Stomach (tissue), 9 donors: ENCODE results near the gene ARHGAP25. TPM values are rescaled to one million over a fixed set of nuclear protein-coding genes. Genes with fewer than 3 reads are reported as not detected.

ENCODE experiments used
- DNase-seq, 2 donors: peaks; one replicate each; pipeline versions ENCODE4 v3.0.0 to v3.0.0-alpha.2; 2013 to 2019
- H3K27ac ChIP-seq, 5 donors: fragments of 200-600 bp in 4 of 5; sonication (generic) in 4 of 5; one replicate each; pipeline ENCODE4 v1.5.1; 2013 to 2019; ENCODE audit warnings: mild to moderate bottlenecking in 1 of 5, moderate library complexity in 1 of 5
- H3K27me3 ChIP-seq, 3 donors: fragments of 200-600 bp; sonication (generic); one replicate each; pipeline ENCODE4 v1.5.1; 2017 to 2019; ENCODE audit warnings: mixed run types in 1 of 3
- H3K36me3 ChIP-seq, 4 donors: fragments of 200-600 bp; sonication (generic); 1 replicate in 3 of 4; 2 replicates in 1 of 4; pipeline ENCODE4 v1.5.1; 2016 to 2019
- H3K4me1 ChIP-seq, 4 donors: fragments of 200-600 bp; sonication (generic); one replicate each; pipeline ENCODE4 v1.5.1; 2016 to 2019
- H3K4me3 ChIP-seq, 4 donors: fragments of 200-600 bp; sonication (generic) in 3 of 4; one replicate each; pipeline ENCODE4 v1.5.1; 2016 to 2019; ENCODE audit warnings: mild to moderate bottlenecking in 1 of 4
- H3K9me3 ChIP-seq, 4 donors: fragments of 200-600 bp; sonication (generic); one replicate each; pipeline ENCODE4 v1.5.1; 2016 to 2019
- EP300 ChIP-seq: sonication (generic); formaldehyde crosslinking; IDR thresholded peaks from one replicate; pipeline ENCODE4 v1.6.1; 2017; ENCODE audit warnings: antibody characterized with exemption
- POLR2A ChIP-seq, 4 donors: fragments of 450-650 bp; IDR thresholded peaks; one replicate each; pipeline ENCODE4 v1.6.1; 2016; ENCODE audit warnings: antibody characterized with exemption in 4 of 4, control low read depth in 2 of 4, mild to moderate bottlenecking in 1 of 4, moderate library complexity in 1 of 4
- POLR2AphosphoS5 ChIP-seq, 3 donors: sonication (generic); formaldehyde crosslinking; IDR thresholded peaks; one replicate each; pipeline ENCODE4 v1.6.1; 2016; ENCODE audit warnings: antibody characterized with exemption in 3 of 3
- WGBS, 5 donors: extraction: QIAGEN DNeasy Blood & Tissue Kit in 3 of 5; methylation state at CpG; one replicate each; pipeline versions ENCODE4 v1.1.5 to v1.1.7; 2013 to 2018; 5-methylcytosine and 5-hydroxymethylcytosine counted together
- intact Hi-C: fragments of 100-400 bp; cut with DNase I; formaldehyde crosslinking; loops from one replicate; pipeline ENCODE4 v1.15.1; 2023; ENCODE audit warnings: low total_unique reads
- polyA plus RNA-seq, 3 donors: library from polyadenylated mRNA; stranded (reverse); fragments of 200-250 nt; gene quantifications; one replicate each; pipeline ENCODE4 v1.2.3, GENCODE V29; 2013
- total RNA-seq, 5 donors: library from RNA; depleted of rRNA; stranded (reverse); fragments of >200 nt; gene quantifications; one replicate each; pipeline versions ENCODE4 v1.1.0 to v1.2.3, GENCODE V29; 2014 to 2016
- TF ChIP-seq, protein P1 (sequence below), 7 experiments: fragments of 450-650 bp in 4 of 7; fragments of 200-600 bp in 3 of 7; sonication (generic) in 3 of 7; IDR thresholded peaks; one replicate each; pipeline ENCODE4 v1.5.1; 2016 to 2019; ENCODE audit warnings: antibody characterized with exemption in 7 of 7, control low read depth in 2 of 7, mild to moderate bottlenecking in 1 of 7
- donor health status: healthy with polysubstance abuse.
- donor health status: Bipolar disorder and iron deficiency.
- donor health status: healthy.

Gene ARHGAP25
- total and polyA plus RNA-seq, 8 donors: 0.29 to 17.1 (median 4.0) TPM; not detected in 1

DNA sequence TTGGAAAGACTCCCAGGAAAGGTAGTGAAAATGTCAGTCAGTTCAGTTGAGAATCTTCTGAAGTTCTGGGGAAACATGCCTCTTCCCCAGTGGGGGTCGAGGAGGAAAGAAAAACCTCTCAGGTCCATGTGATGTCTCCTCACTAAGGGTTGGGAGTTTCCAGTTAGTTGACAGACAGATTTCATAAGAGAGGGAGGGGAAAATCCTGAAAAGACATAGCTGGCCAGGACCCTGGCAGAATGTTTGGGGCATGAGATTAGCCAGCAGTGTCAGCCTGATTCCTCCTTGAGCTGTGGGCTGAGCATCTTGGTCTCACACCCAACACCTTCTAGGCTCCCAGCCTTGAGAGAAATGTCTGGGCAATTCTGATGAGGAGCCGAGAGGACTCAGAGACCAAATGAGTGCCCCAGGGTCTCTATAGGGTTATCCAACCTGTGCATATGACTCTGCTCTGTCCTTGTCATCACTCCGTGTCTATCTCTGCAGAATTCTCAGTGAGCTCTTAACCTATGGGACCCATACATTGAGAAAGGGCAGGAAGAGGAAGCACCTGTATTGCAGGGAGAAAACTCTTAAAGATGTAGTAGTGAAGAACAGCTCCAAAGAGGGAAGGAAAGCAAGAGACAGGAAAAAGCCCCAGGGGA lies 122.7 kb downstream of the ARHGAP25 start:
- 68 to 81% (median 73%) methylated on average over 3 of the region's 3 CpGs for WGBS, 5 donors
- DNase-seq: no peak
- TF ChIP-seq POLR2A (IDR thresholded peaks at IDR 0.05) (no peak), EP300 (no peak), POLR2AphosphoS5 (IDR thresholded peaks at IDR 0.05) (no peak)
- TF ChIP-seq, protein P1, sequence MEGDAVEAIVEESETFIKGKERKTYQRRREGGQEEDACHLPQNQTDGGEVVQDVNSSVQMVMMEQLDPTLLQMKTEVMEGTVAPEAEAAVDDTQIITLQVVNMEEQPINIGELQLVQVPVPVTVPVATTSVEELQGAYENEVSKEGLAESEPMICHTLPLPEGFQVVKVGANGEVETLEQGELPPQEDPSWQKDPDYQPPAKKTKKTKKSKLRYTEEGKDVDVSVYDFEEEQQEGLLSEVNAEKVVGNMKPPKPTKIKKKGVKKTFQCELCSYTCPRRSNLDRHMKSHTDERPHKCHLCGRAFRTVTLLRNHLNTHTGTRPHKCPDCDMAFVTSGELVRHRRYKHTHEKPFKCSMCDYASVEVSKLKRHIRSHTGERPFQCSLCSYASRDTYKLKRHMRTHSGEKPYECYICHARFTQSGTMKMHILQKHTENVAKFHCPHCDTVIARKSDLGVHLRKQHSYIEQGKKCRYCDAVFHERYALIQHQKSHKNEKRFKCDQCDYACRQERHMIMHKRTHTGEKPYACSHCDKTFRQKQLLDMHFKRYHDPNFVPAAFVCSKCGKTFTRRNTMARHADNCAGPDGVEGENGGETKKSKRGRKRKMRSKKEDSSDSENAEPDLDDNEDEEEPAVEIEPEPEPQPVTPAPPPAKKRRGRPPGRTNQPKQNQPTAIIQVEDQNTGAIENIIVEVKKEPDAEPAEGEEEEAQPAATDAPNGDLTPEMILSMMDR (IDR thresholded peaks at IDR 0.05): no peak
- Histone ChIP-seq H3K27me3 (no peaks in the 10 kb centered on the region), H3K36me3 (no peaks in the 10 kb centered on the region), H3K4me1 (peaks cover 0 to 19% (median 12%) of the 10 kb centered on the region in 4 donors), H3K27ac (no peak overlapping the region), H3K4me3 (no peak overlapping the region), H3K9me3 (no peaks in the 10 kb centered on the region)
- intact Hi-C loops: no loop called here

DNA sequence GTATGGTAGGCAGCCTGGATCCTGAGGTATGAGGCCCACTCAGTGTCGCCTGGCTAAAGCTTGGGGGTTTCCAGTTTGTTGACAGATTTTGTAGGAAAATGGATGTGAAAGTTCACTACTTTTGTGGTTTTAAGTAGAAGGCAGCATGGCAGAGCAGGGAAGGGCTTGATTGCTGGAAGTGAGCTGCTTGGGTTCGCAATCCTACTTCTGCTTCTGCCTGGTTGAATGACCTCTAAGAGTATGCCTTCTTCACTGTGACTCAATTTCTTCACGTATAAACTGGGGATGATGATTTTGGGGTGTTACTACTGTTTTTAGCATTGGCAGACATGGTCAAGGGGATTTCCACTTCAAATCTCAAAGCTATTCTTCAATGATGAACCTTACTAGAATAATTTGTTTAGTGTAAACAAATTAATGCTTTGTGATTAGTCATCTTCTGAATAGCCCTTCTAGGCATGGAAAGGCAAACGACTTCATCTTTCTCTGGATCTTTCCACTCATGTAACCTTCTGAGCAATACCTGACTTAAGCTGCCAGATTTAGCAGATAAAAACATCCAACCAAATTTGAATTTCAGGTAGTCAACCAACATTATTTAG lies 123.3 kb downstream of the ARHGAP25 start:
- intact Hi-C loops: no loop called here
- WGBS, 5 donors: 52 to 74% (median 68%) methylated on average over 4 of the region's 4 CpGs
- Histone ChIP-seq H3K27me3 (no peaks in the 10 kb centered on the region), H3K9me3 (no peaks in the 10 kb centered on the region), H3K4me3 (no peak overlapping the region), H3K27ac (no peak overlapping the region), H3K4me1 (peaks cover 0 to 19% (median 12%) of the 10 kb centered on the region in 4 donors), H3K36me3 (no peaks in the 10 kb centered on the region)
- DNase-seq: peak in 1 of 2 donors; percentile 29
- TF ChIP-seq POLR2AphosphoS5 (IDR thresholded peaks at IDR 0.05) (no peak), POLR2A (IDR thresholded peaks at IDR 0.05) (no peak), EP300 (no peak)
- TF ChIP-seq, protein P1 (IDR thresholded peaks at IDR 0.05): no peak

DNA sequence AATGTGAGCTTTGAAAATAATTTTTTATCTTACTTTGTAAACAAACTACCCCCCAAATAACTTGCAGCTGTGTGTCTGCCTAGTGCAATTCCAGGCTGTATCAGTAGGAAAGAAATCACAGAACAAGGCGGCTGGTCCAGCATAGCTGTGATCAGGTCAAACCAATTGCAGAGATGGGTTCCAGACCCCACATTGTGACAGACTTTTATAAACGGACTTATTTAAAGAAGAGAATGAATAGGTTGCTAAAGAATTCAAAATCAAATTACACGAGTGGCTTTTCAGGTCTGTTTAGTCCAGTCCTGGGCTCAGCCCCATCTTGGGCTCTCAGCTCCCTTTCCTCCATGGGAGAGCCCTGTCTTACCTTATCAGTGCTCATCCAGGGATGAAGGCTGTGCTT lies 125.5 kb downstream of the ARHGAP25 start:
- Histone ChIP-seq H3K36me3 (no peaks in the 10 kb centered on the region), H3K27me3 (no peaks in the 10 kb centered on the region), H3K4me3 (no peak overlapping the region), H3K4me1 (peaks cover 0 to 19% (median 12%) of the 10 kb centered on the region in 4 donors), H3K27ac (no peak overlapping the region), H3K9me3 (no peaks in the 10 kb centered on the region)
- DNase-seq: no peak
- intact Hi-C loops: no loop called here
- 54 to 81% (median 73%) methylated on average over 3 of the region's 3 CpGs for WGBS, 5 donors
- no peak for TF ChIP-seq POLR2A (IDR thresholded peaks at IDR 0.05)
- TF ChIP-seq, protein P1 (IDR thresholded peaks at IDR 0.05): no peak
- no peak for TF ChIP-seq POLR2AphosphoS5 (IDR thresholded peaks at IDR 0.05)
- TF ChIP-seq EP300: no peak

DNA sequence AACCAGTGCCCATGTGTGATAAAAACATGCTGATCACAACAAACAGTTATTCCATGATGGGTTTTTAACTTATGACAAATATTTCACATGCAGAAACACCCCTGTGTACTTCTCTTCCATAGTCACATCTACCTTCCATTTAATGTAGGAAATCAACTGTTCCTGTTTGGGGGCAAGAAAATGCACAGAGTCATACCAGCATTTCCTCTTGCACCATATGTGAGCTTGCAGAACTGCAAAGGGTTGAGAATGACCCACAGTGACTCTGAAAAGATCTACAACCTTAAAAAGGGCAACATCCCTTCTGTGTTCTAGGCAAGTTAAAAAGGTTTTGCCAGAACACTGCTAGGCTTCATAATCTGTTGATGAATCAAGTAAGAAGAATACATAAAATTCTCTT lies 126.7 kb downstream of the ARHGAP25 start:
- no peak for DNase-seq
- Histone ChIP-seq H3K4me3 (no peak overlapping the region), H3K27me3 (no peaks in the 10 kb centered on the region), H3K4me1 (peaks cover 0 to 19% (median 12%) of the 10 kb centered on the region in 4 donors), H3K27ac (no peak overlapping the region), H3K9me3 (no peaks in the 10 kb centered on the region), H3K36me3 (no peaks in the 10 kb centered on the region)
- TF ChIP-seq POLR2A (IDR thresholded peaks at IDR 0.05): no peak
- TF ChIP-seq EP300: no peak
- no peak for TF ChIP-seq POLR2AphosphoS5 (IDR thresholded peaks at IDR 0.05)
- TF ChIP-seq, protein P1 (IDR thresholded peaks at IDR 0.05): no peak
- intact Hi-C loops: no loop called here
